Measurements from ENCODE around the gene SLC8A1. TPM values are rescaled to one million over a fixed set of nuclear protein-coding genes. Genes with fewer than 3 reads are reported as not detected.

Gene SLC8A1
- total and polyA plus RNA-seq, 2 of the 13 experiments (the other 11 are each of a cell fraction or from before 2014, with no cell fraction given) = not detected

DNA sequence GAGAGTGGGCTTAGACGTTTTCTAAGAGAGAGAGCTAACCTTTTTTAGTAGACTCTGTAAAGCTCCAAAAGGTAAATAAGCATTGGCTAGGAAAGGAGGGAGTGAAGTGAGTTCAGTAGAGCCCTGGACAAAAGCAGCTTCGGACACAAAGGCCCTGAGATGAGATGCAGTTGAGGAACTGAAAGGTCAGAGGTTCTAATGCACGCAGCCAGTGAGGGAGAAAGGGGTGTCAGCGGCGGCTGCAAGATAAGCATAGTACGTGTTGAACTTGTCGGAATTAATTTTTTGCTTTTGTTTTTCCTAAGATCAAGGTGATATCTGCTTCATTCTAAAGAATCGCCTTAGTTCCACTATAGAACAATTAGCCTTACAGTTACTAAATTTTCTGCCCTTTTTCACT, 11.2 kb upstream of the SLC8A1 start:
- ChIA-PET CTCF (ENCODE audit: low intra/inter-chr PET ratio, low total read pairs) (no interaction called here), POLR2A (no interaction called here)
- Histone ChIP-seq H3K27ac (ENCODE audit: extremely low read length, insufficient read depth, low read length) (no peak overlapping the region), H3K4me3 (replicated peaks in 1 of 3; ENCODE audit: insufficient read depth in 1 of 3, low read depth in 2 of 3, low read length in 3 of 3) (no peak overlapping the region), H3K36me3 (replicated peaks in 1 of 2; ENCODE audit: control insufficient read depth in 1 of 2, insufficient read depth in 2 of 2, low read length in 2 of 2) (no peaks in the 10 kb centered on the region), H4K20me1 (ENCODE audit: insufficient read depth, low read length) (no peaks in the 10 kb centered on the region), H2AFZ (ENCODE audit: low read length) (no peak overlapping the region), H3K4me2 (ENCODE audit: low read depth, low read length) (no peak overlapping the region), H3K4me1 (ENCODE audit: insufficient read depth, low read length) (no peaks in the 10 kb centered on the region), H3K9ac (ENCODE audit: insufficient read depth, low read depth, low read length) (no peak overlapping the region), H3K9me3 (ENCODE audit: low read length) (no peaks in the 10 kb centered on the region), H3K27me3 (ENCODE audit: control insufficient read depth in 1 of 2, insufficient read depth in 2 of 2, low read length in 2 of 2) (no peaks in the 10 kb centered on the region), H3K79me2 (ENCODE audit: insufficient read depth, low read length) (no peaks in the 10 kb centered on the region)
- TF ChIP-seq RFXANK (CRISPR knock-in tag; IDR thresholded peaks at IDR 0.05) = no peak
- TF ChIP-seq, protein P1, sequence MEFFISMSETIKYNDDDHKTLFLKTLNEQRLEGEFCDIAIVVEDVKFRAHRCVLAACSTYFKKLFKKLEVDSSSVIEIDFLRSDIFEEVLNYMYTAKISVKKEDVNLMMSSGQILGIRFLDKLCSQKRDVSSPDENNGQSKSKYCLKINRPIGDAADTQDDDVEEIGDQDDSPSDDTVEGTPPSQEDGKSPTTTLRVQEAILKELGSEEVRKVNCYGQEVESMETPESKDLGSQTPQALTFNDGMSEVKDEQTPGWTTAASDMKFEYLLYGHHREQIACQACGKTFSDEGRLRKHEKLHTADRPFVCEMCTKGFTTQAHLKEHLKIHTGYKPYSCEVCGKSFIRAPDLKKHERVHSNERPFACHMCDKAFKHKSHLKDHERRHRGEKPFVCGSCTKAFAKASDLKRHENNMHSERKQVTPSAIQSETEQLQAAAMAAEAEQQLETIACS (CRISPR knock-in tag; IDR thresholded peaks at IDR 0.05) = no peak
- TF ChIP-seq GTF3A (CRISPR knock-in tag; conservative IDR thresholded peaks at IDR 0.05) = no peak
- no peak for TF ChIP-seq IKZF4 (CRISPR knock-in tag; IDR thresholded peaks at IDR 0.05; ENCODE audit: borderline replicate concordance, low read depth, not compliant biosample characterization)
- TF ChIP-seq ZNF282 (IDR thresholded peaks at IDR 0.05; ENCODE audit: partially characterized antibody) = no peak
- TF ChIP-seq, protein P2, sequence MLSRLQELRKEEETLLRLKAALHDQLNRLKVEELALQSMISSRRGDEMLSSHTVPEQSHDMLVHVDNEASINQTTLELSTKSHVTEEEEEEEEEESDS (CRISPR knock-in tag; IDR thresholded peaks at IDR 0.05; ENCODE audit: borderline replicate concordance) = no peak
- TF ChIP-seq XBP1 (CRISPR knock-in tag; IDR thresholded peaks at IDR 0.05) = no peak
- TF ChIP-seq GZF1 (CRISPR knock-in tag; IDR thresholded peaks at IDR 0.05) = no peak
- TF ChIP-seq NCOA5 (CRISPR knock-in tag; IDR thresholded peaks at IDR 0.05) = no peak
- TF ChIP-seq CENPT (CRISPR knock-in tag; IDR thresholded peaks at IDR 0.05; ENCODE audit: low read depth) = no peak
- TF ChIP-seq, protein P3, sequence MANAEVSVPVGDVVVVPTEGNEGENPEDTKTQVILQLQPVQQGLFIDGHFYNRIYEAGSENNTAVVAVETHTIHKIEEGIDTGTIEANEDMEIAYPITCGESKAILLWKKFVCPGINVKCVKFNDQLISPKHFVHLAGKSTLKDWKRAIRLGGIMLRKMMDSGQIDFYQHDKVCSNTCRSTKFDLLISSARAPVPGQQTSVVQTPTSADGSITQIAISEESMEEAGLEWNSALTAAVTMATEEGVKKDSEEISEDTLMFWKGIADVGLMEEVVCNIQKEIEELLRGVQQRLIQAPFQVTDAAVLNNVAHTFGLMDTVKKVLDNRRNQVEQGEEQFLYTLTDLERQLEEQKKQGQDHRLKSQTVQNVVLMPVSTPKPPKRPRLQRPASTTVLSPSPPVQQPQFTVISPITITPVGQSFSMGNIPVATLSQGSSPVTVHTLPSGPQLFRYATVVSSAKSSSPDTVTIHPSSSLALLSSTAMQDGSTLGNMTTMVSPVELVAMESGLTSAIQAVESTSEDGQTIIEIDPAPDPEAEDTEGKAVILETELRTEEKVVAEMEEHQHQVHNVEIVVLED (CRISPR knock-in tag; IDR thresholded peaks at IDR 0.05; ENCODE audit: borderline replicate concordance) = no peak
- no peak for TF ChIP-seq GABPA (IDR thresholded peaks at IDR 0.05; ENCODE audit: low read depth, low read length)
- TF ChIP-seq GABPA (CRISPR knock-in tag; IDR thresholded peaks at IDR 0.05; ENCODE audit: low read depth) = no peak
- WGBS (ENCODE audit: low lambda C conversion rate) = 22% methylated on average over 8 of the region's 8 CpGs
- intact Hi-C loops (cut with micrococcal nuclease; ENCODE audit: unreplicated experiment) = no loop called here
- ATAC-seq = no peak
- DNase-seq (ENCODE audit: low spot score) = no peak
- in situ Hi-C loops (cut with HindIII; ENCODE audit: extremely low pct_ligation_motif_present, low pct_unique_long_range_greater_than_20kb) = no loop called here
- no peak for FAIRE-seq
- no TSS peak for BruUV-seq (replicated peaks)
